Measurements from ENCODE around the gene GCSAM.
"Not testable (repeated sequence)": the region's sequence is repeated elsewhere in the genome, so short reads cannot be mapped to it uniquely, and the experiment has no call there.

GCSAM gene

GRCh38 chr3:112097378-112097777, 35.7 kb downstream of the GCSAM start:
- DNase-seq: no peak

GRCh38 chr3:112096176-112096575, 36.9 kb downstream of the GCSAM start:
- no peak for DNase-seq

GRCh38 chr3:112095731-112096130, 37.3 kb downstream of the GCSAM start:
- no peak for DNase-seq

GRCh38 chr3:112093180-112093522, 39.9 kb downstream of the GCSAM start:
- DNase-seq: no peak

GRCh38 chr3:112092496-112093179, 40.4 kb downstream of the GCSAM start:
- DNase-seq: no peak

GRCh38 chr3:112090887-112091586, 42.0 kb downstream of the GCSAM start:
- DNase-seq: no peak

- no peak for DNase-seq
These were observed 42.8 kb downstream of the GCSAM start for GRCh38 chr3:112089956-112090886.

GRCh38 chr3:112088944-112089343, 44.1 kb downstream of the GCSAM start:
- no peak for DNase-seq

- no peak for DNase-seq
These were observed 45.3 kb downstream of the GCSAM start for GRCh38 chr3:112087746-112088145.

GRCh38 chr3:112086875-112087524, 46.0 kb downstream of the GCSAM start:
- DNase-seq: no peak

GRCh38 chr3:112086076-112086854, 46.8 kb downstream of the GCSAM start, which contains the start of gene C3orf52:
Gene C3orf52, plus strand, starts transcription at chr3:112086389. Its CDS starts 19 bp downstream, at chr3:112086408.
- no peak for DNase-seq

- no peak for DNase-seq
These were observed 47.3 kb downstream of the GCSAM start for GRCh38 chr3:112085735-112086075.

- no peak for DNase-seq
These were observed 47.9 kb downstream of the GCSAM start for GRCh38 chr3:112084980-112085705.

GRCh38 chr3:112083239-112083638, 49.8 kb downstream of the GCSAM start:
- no peak for DNase-seq

- DNase-seq: no peak
These were observed 54.6 kb downstream of the GCSAM start for GRCh38 chr3:112078125-112079083.

GRCh38 chr3:112074616-112075497, 58.2 kb downstream of the GCSAM start:
- DNase-seq: peak; percentile 70

- no peak for DNase-seq
These were observed 59.0 kb downstream of the GCSAM start for GRCh38 chr3:112074006-112074405.

GRCh38 chr3:112072387-112073060, 60.5 kb downstream of the GCSAM start:
- DNase-seq: not testable (repeated sequence)
